Fibroblast of lung (primary cell): ENCODE measurements around the gene LMOD3. TPM values are rescaled to one million over a fixed set of nuclear protein-coding genes. Genes with fewer than 3 reads are reported as not detected.
A peak's percentile ranks its signal among the peaks of the same experiment; 100 is the strongest.

Source experiments
- DNase-seq, 2 donors: peaks; one replicate each; pipeline versions ENCODE4 v3.0.0 to v3.0.0-alpha.2; 2010; ENCODE audit warnings: low read depth in 2 of 2
- H2AFZ ChIP-seq: 2 replicates; pipeline ENCODE4 v1.5.1; 2012; ENCODE audit warnings: low read length, control low read depth, inconsistent platforms
- H3K27ac ChIP-seq: 2 replicates; pipeline ENCODE4 v1.5.1; 2011; ENCODE audit warnings: low read length, control low read depth; ENCODE audit not compliant: insufficient read depth
- H3K27me3 ChIP-seq: 2 replicates; pipeline ENCODE4 v1.5.1; 2011; ENCODE audit warnings: mild to moderate bottlenecking, low read length; ENCODE audit not compliant: control insufficient read depth, insufficient read depth
- H3K36me3 ChIP-seq: 2 replicates; pipeline ENCODE4 v1.5.1; 2011; ENCODE audit warnings: low read length; ENCODE audit not compliant: control insufficient read depth, insufficient read depth
- H3K4me1 ChIP-seq: 2 replicates; pipeline ENCODE4 v1.5.1; 2011; ENCODE audit warnings: low read length; ENCODE audit not compliant: control insufficient read depth, insufficient read depth; ENCODE audit errors: extremely low read depth
- H3K4me2 ChIP-seq: 2 replicates; pipeline ENCODE4 v1.5.1; 2011; ENCODE audit warnings: low read length, control low read depth; ENCODE audit not compliant: insufficient read depth; ENCODE audit errors: extremely low read depth
- H3K4me3 ChIP-seq, 4 experiments: fragments of 200-600 bp in 1 of 4; sonication (generic) in 1 of 4; replicated peaks in 1 of 4; 2 replicates each; pipeline ENCODE4 v1.5.1; 2011 to 2016; ENCODE audit warnings: low read length in 4 of 4, low read depth in 3 of 4, mild to moderate bottlenecking in 3 of 4, control low read depth in 2 of 4, inconsistent platforms in 1 of 4, mixed read lengths in 1 of 4; ENCODE audit not compliant: insufficient read depth in 1 of 4; ENCODE audit errors: control extremely low read depth in 1 of 4
- H3K79me2 ChIP-seq: 2 replicates; pipeline ENCODE4 v1.5.1; 2012; ENCODE audit warnings: mild to moderate bottlenecking, low read length, inconsistent platforms; ENCODE audit not compliant: control insufficient read depth, insufficient read depth
- H3K9ac ChIP-seq: 2 replicates; pipeline ENCODE4 v1.5.1; 2011; ENCODE audit warnings: mild to moderate bottlenecking, low read length, control low read depth; ENCODE audit not compliant: insufficient read depth
- H3K9me3 ChIP-seq: 2 replicates; pipeline ENCODE4 v1.5.1; 2012; ENCODE audit warnings: low read depth, low read length; ENCODE audit not compliant: control insufficient read depth, insufficient read depth
- H4K20me1 ChIP-seq: 2 replicates; pipeline ENCODE4 v1.5.1; 2011; ENCODE audit warnings: low read length; ENCODE audit not compliant: control insufficient read depth, insufficient read depth; ENCODE audit errors: extremely low read depth
- EZH2 ChIP-seq: IDR thresholded peaks from 2 replicates; pipeline ENCODE4 v1.5.1; 2012; ENCODE audit warnings: low read length, control low read depth, mild to moderate bottlenecking; ENCODE audit errors: missing control alignments
- polyA plus RNA-seq, 2 donors: library from polyadenylated mRNA; depleted of rRNA in 1 of 2; stranded (reverse) in 1 of 2; unstranded in 1 of 2; fragments of >200 nt; gene quantifications; 2 replicates each; pipeline ENCODE4 v1.2.1, GENCODE V29; 2011 to 2012; ENCODE audit warnings: missing spikeins in 1 of 2
- total RNA-seq: library from RNA; depleted of rRNA; stranded (reverse); fragments of >200 nt; gene quantifications from 2 replicates; pipeline ENCODE4 v1.2.1, GENCODE V29; 2014
- TF ChIP-seq, protein P1 (sequence below), 2 donors: IDR thresholded peaks in 1 of 2; conservative IDR thresholded peaks in 1 of 2; 1 replicate in 1 of 2; 2 replicates in 1 of 2; pipeline ENCODE4 v1.5.1; 2011 to 2012; ENCODE audit warnings: low read length in 2 of 2, control low read depth in 1 of 2, inconsistent platforms in 1 of 2, low read depth in 1 of 2, mild to moderate bottlenecking in 1 of 2

Gene LMOD3
- total and polyA plus RNA-seq, 2 donors (not counting 1 experiment from before 2014, with no cell fraction given) = 0.20 to 4.0 TPM

DNA sequence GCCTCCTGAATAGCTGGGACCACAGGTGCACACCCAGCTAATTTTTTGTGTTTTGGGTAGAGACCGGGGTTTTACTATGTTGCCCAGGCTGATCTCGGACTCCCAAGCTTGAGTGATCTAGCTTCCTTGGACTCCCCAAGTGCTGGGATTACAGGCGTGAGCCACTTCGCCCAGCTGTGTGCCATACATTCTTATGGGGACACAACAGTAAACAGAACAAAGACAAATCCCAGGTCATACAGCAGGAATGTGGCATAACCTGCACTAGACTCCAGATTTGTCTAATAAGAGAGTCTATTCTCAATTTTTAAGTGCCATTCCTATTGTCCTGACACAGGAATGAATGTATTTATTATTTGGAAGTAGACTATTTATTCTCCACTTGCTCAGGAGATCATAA lies 20.0 kb downstream of the LMOD3 start:
- Histone ChIP-seq H3K27ac (no peak overlapping the region), H3K9me3 (no peaks in the 10 kb centered on the region), H3K79me2 (peaks cover 22% of the 10 kb centered on the region), H4K20me1 (no peaks in the 10 kb centered on the region), H3K9ac (no peak overlapping the region), H3K36me3 (peaks cover 8% of the 10 kb centered on the region), H3K27me3 (no peaks in the 10 kb centered on the region), H3K4me2 (no peak overlapping the region), H3K4me1 (peaks cover 3% of the 10 kb centered on the region), H3K4me3 (no peak overlapping the region), H2AFZ (no peak overlapping the region)
- TF ChIP-seq, protein P1, sequence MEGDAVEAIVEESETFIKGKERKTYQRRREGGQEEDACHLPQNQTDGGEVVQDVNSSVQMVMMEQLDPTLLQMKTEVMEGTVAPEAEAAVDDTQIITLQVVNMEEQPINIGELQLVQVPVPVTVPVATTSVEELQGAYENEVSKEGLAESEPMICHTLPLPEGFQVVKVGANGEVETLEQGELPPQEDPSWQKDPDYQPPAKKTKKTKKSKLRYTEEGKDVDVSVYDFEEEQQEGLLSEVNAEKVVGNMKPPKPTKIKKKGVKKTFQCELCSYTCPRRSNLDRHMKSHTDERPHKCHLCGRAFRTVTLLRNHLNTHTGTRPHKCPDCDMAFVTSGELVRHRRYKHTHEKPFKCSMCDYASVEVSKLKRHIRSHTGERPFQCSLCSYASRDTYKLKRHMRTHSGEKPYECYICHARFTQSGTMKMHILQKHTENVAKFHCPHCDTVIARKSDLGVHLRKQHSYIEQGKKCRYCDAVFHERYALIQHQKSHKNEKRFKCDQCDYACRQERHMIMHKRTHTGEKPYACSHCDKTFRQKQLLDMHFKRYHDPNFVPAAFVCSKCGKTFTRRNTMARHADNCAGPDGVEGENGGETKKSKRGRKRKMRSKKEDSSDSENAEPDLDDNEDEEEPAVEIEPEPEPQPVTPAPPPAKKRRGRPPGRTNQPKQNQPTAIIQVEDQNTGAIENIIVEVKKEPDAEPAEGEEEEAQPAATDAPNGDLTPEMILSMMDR (conservative IDR thresholded peaks at IDR 0.05 in 1 of 2, IDR thresholded peaks at IDR 0.05 in 1 of 2; ENCODE audit: low read depth in 1 of 2, low read length in 2 of 2) = no peak
- TF ChIP-seq EZH2 = no peak
- no peak for DNase-seq

DNA sequence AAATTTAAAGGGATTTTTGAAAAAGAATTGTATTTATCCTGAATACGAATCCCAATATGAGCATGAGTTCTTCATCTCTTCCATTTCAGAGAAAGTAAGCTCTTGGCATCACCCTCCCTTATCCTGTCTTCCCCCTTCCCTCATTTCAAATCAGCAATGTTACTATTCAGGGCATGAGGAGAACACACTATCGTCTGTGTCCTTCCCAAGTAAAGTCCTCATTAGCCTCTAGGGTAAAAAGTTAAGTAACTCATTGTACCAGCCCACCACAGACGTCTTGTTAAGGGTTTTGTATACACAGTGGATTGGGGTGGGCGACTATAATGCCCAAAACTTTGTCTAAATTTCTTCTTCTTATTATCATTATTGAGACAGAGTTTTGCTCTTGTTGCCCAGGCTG lies 22.8 kb downstream of the LMOD3 start:
- no peaks in the 10 kb centered on the region for H4K20me1 ChIP-seq
- peaks cover 8% of the 10 kb centered on the region for H3K36me3 ChIP-seq
- H3K9me3 ChIP-seq = no peaks in the 10 kb centered on the region
- no peaks in the 10 kb centered on the region for H3K27me3 ChIP-seq
- no peak overlapping the region for H3K9ac ChIP-seq
- H3K4me3 ChIP-seq = no peak overlapping the region
- DNase-seq = no peak
- TF ChIP-seq, protein P1 (conservative IDR thresholded peaks at IDR 0.05 in 1 of 2, IDR thresholded peaks at IDR 0.05 in 1 of 2; ENCODE audit: low read depth in 1 of 2, low read length in 2 of 2) = no peak
- no peak for TF ChIP-seq EZH2
- no peak overlapping the region for H3K27ac ChIP-seq
- H3K4me1 ChIP-seq = peaks cover 7% of the 10 kb centered on the region
- no peak overlapping the region for H2AFZ ChIP-seq
- H3K79me2 ChIP-seq = peaks cover 42% of the 10 kb centered on the region
- no peak overlapping the region for H3K4me2 ChIP-seq

DNA sequence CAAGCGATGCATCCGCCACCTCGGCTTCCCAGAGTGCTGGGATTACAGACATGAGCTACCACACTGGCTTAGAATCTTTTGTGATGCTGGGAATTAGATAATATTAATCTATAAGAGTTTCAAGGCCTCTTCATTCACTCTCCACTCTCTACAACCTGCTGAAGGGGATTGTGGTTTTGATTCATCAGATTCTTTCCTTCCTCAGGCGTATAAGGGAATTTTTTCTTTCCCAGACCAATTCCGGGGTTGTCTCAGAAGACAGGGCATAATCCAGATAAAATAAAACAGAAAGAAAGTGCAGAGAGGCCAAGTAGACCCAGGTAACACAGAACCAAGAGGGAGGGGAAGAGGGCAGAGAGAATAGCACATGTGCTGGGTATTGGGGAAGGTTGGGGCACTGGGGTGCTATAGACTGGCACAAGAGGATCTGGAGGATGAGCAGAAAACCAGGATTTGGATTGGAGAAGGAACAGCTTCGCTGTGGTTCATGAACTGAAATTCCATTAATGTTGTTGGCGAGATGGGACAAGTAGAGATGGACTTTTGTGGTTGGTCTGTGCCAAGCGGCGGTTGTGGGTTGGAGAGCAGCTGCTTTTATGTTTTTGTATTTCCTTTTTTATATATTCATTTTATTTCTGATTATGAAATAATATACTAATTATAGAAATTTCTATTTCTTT lies 24.8 kb downstream of the LMOD3 start:
- DNase-seq = peak in 1 of 2 donors; percentile 68
- H3K4me1 ChIP-seq = peaks cover 19% of the 10 kb centered on the region
- H3K4me2 ChIP-seq = no peak overlapping the region
- no peaks in the 10 kb centered on the region for H3K27me3 ChIP-seq
- H3K9ac ChIP-seq = no peak overlapping the region
- H3K4me3 ChIP-seq = no peak overlapping the region
- H3K9me3 ChIP-seq = no peaks in the 10 kb centered on the region
- H2AFZ ChIP-seq = no peak overlapping the region
- no peaks in the 10 kb centered on the region for H4K20me1 ChIP-seq
- H3K79me2 ChIP-seq = peaks cover 60% of the 10 kb centered on the region
- H3K36me3 ChIP-seq = peaks cover 6% of the 10 kb centered on the region
- H3K27ac ChIP-seq = no peak overlapping the region
- TF ChIP-seq EZH2 = no peak
- TF ChIP-seq, protein P1 (conservative IDR thresholded peaks at IDR 0.05 in 1 of 2, IDR thresholded peaks at IDR 0.05 in 1 of 2; ENCODE audit: low read depth in 1 of 2, low read length in 2 of 2) = no peak
